ENCODE data around the gene IRGC.

The IRGC gene

GRCh38 chr19:43690890-43691289 is 25.0 kb upstream of the IRGC start:
- Histone ChIP-seq H3K9me3 (ENCODE audit: control insufficient read depth, low read length) (no peaks in the 10 kb centered on the region), H3K4me3 (ENCODE audit: insufficient read depth, low read depth, low read length) (no peak overlapping the region), H3K36me3 (ENCODE audit: control insufficient read depth, insufficient read depth, low read length) (no peaks in the 10 kb centered on the region), H3K27me3 (ENCODE audit: control insufficient read depth, insufficient read depth, low read length, poor library complexity, severe bottlenecking) (no peaks in the 10 kb centered on the region), H3K27ac (ENCODE audit: insufficient read depth, low read depth, low read length, poor library complexity, severe bottlenecking) (no peak overlapping the region), H3K4me1 (ENCODE audit: control insufficient read depth, insufficient read depth, low read length) (peaks cover 11% of the 10 kb centered on the region)
- 92 to 93% methylated on average over 3 of the region's 3 CpGs for WGBS, 2 experiments

GRCh38 chr19:43691755-43692154 is 24.1 kb upstream of the IRGC start:
- Histone ChIP-seq H3K4me3 (ENCODE audit: insufficient read depth, low read depth, low read length) (no peak overlapping the region), H3K36me3 (ENCODE audit: control insufficient read depth, insufficient read depth, low read length) (no peaks in the 10 kb centered on the region), H3K27me3 (ENCODE audit: control insufficient read depth, insufficient read depth, low read length, poor library complexity, severe bottlenecking) (no peaks in the 10 kb centered on the region), H3K9me3 (ENCODE audit: control insufficient read depth, low read length) (no peaks in the 10 kb centered on the region), H3K4me1 (ENCODE audit: control insufficient read depth, insufficient read depth, low read length) (peaks cover 11% of the 10 kb centered on the region), H3K27ac (ENCODE audit: insufficient read depth, low read depth, low read length, poor library complexity, severe bottlenecking) (no peak overlapping the region)
- 91 to 97% methylated on average over 5 of the region's 5 CpGs for WGBS, 2 experiments

GRCh38 chr19:43692385-43692784 is 23.5 kb upstream of the IRGC start:
- H3K36me3 ChIP-seq (ENCODE audit: control insufficient read depth, insufficient read depth, low read length), result no peaks in the 10 kb centered on the region
- H3K9me3 ChIP-seq (ENCODE audit: control insufficient read depth, low read length), result no peaks in the 10 kb centered on the region
- no peak overlapping the region for H3K27ac ChIP-seq (ENCODE audit: insufficient read depth, low read depth, low read length, poor library complexity, severe bottlenecking)
- no peak overlapping the region for H3K4me3 ChIP-seq (ENCODE audit: insufficient read depth, low read depth, low read length)
- peaks cover 11% of the 10 kb centered on the region for H3K4me1 ChIP-seq (ENCODE audit: control insufficient read depth, insufficient read depth, low read length)
- 90 to 95% methylated on average over 1 to 2 of the region's 2 CpGs for WGBS, 2 experiments
- H3K27me3 ChIP-seq (ENCODE audit: control insufficient read depth, insufficient read depth, low read length, poor library complexity, severe bottlenecking), result no peaks in the 10 kb centered on the region

DNA sequence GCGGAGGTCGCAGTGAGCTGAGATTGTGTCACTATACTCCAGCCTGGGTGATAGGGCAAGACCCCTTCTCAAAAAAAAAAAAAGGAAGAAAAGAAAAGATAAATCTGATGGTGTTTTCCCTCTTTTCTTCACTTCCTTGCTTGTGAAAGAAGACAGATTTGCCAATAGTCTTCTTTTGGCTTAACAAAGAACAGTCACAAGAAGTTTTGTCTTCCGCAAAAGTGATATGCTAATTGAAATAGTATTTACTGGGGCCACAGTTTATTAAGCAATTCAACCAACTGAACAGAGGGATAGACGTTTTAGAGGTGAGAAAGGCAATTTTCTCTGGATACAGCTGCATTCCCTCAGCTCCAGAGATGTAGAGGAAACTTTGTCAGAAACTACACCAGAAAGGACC is 23.0 kb upstream of the IRGC start:
- Histone ChIP-seq H3K4me3 (ENCODE audit: insufficient read depth, low read depth, low read length) (no peak overlapping the region), H3K27me3 (ENCODE audit: control insufficient read depth, insufficient read depth, low read length, poor library complexity, severe bottlenecking) (peaks cover 3% of the 10 kb centered on the region), H3K4me1 (ENCODE audit: control insufficient read depth, insufficient read depth, low read length) (peaks cover 6% of the 10 kb centered on the region), H3K9me3 (ENCODE audit: control insufficient read depth, low read length) (no peaks in the 10 kb centered on the region), H3K27ac (ENCODE audit: insufficient read depth, low read depth, low read length, poor library complexity, severe bottlenecking) (no peak overlapping the region), H3K36me3 (ENCODE audit: control insufficient read depth, insufficient read depth, low read length) (no peaks in the 10 kb centered on the region)
- 80 to 93% methylated on average over 4 of the region's 4 CpGs for WGBS, 2 experiments

DNA sequence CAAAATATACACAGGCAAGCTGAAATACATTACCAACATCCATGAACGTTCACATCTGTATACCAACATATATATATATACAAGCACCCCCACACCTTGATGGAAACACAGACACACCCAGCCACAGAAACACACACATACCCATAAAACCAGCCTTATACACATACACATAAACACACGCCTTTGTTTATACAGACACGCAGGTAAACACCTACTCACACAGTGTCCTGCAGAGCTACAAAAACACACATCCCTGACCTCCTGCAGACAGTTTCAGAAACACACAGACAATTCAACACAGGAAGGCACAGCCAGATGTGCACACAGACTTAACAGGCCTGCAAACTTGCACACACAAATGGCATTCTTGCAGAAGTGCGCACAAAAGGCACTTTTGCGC is 21.3 kb upstream of the IRGC start:
- no peak overlapping the region for H3K27ac ChIP-seq (ENCODE audit: insufficient read depth, low read depth, low read length, poor library complexity, severe bottlenecking)
- WGBS, 2 experiments, result 89 to 95% methylated on average over 5 of the region's 5 CpGs
- no peak overlapping the region for H3K4me3 ChIP-seq (ENCODE audit: insufficient read depth, low read depth, low read length)
- no peaks in the 10 kb centered on the region for H3K9me3 ChIP-seq (ENCODE audit: control insufficient read depth, low read length)
- H3K4me1 ChIP-seq (ENCODE audit: control insufficient read depth, insufficient read depth, low read length), result no peaks in the 10 kb centered on the region
- no peaks in the 10 kb centered on the region for H3K36me3 ChIP-seq (ENCODE audit: control insufficient read depth, insufficient read depth, low read length)
- H3K27me3 ChIP-seq (ENCODE audit: control insufficient read depth, insufficient read depth, low read length, poor library complexity, severe bottlenecking), result peaks cover 14% of the 10 kb centered on the region

DNA sequence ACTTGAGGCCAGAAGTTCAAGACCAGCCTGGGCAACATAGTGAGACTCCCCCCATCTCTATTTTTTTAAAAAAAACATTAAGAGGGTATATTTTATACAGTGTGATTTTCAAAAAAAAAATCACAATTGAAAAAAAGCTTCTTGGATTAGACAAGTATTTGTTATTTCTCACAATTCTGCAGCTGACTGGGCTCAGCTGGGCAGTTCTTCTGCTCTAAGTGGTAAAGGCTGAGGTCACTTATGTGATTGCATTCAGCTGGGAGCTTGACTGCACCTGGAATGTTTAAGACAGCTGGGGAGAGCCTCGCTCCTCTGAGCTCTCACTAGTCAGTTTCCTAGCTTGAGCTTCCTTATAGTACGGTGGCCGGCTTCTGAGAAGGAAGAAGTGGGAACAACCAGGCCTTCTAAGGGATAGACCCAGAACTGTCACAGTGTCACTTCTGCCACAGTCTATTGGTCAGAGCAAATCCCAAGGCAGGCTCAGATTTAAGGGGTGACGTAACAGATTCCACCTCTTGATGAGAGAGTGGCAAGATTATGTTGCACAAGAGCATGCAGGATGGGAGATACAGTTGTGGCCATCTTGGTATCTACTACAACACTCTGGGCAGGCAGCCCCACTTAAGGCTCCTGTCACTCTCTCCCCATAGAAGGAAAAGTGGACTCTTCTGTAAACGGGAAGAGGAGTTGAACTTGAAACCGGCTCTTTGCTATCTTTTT is 19.7 kb upstream of the IRGC start:
- no peak overlapping the region for H3K27ac ChIP-seq (ENCODE audit: insufficient read depth, low read depth, low read length, poor library complexity, severe bottlenecking)
- H3K36me3 ChIP-seq (ENCODE audit: control insufficient read depth, insufficient read depth, low read length), result no peaks in the 10 kb centered on the region
- H3K4me1 ChIP-seq (ENCODE audit: control insufficient read depth, insufficient read depth, low read length), result no peaks in the 10 kb centered on the region
- H3K4me3 ChIP-seq (ENCODE audit: insufficient read depth, low read depth, low read length), result no peak overlapping the region
- no peaks in the 10 kb centered on the region for H3K9me3 ChIP-seq (ENCODE audit: control insufficient read depth, low read length)
- WGBS, 2 experiments, result 90% methylated on average over 6 of the region's 6 CpGs
- peaks cover 14% of the 10 kb centered on the region for H3K27me3 ChIP-seq (ENCODE audit: control insufficient read depth, insufficient read depth, low read length, poor library complexity, severe bottlenecking)

DNA sequence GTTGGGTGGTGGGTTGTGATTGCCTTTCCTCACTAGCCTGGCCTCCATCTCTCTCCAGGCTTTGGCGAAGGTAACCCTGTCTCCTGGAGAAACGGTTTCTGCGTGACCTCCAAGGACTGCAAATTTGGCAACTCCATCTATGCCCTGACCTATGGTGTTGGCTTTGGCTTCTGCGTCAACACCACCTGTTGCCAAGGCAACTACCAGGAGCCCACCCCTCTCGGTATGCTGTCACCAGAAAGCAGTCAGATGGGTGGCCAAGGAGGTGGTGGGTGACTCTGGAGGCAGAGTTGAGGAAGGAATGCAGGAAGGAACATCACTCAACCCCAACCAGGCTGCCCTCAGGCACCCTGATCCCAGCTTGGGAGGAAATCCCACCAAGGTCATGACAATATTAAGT is 18.6 kb upstream of the IRGC start:
- Histone ChIP-seq H3K4me3 (ENCODE audit: insufficient read depth, low read depth, low read length) (no peak overlapping the region), H3K9me3 (ENCODE audit: control insufficient read depth, low read length) (no peaks in the 10 kb centered on the region), H3K4me1 (ENCODE audit: control insufficient read depth, insufficient read depth, low read length) (no peaks in the 10 kb centered on the region), H3K27me3 (ENCODE audit: control insufficient read depth, insufficient read depth, low read length, poor library complexity, severe bottlenecking) (peaks cover 14% of the 10 kb centered on the region), H3K36me3 (ENCODE audit: control insufficient read depth, insufficient read depth, low read length) (no peaks in the 10 kb centered on the region), H3K27ac (ENCODE audit: insufficient read depth, low read depth, low read length, poor library complexity, severe bottlenecking) (no peak overlapping the region)
- WGBS, 2 experiments, result 74 to 83% methylated on average over 5 of the region's 5 CpGs

GRCh38 chr19:43699506-43700394 is 16.1 kb upstream of the IRGC start:
- Histone ChIP-seq H3K9me3 (ENCODE audit: control insufficient read depth, low read length) (no peaks in the 10 kb centered on the region), H3K4me3 (ENCODE audit: insufficient read depth, low read depth, low read length) (no peak overlapping the region), H3K27me3 (ENCODE audit: control insufficient read depth, insufficient read depth, low read length, poor library complexity, severe bottlenecking) (peaks cover 14% of the 10 kb centered on the region), H3K27ac (ENCODE audit: insufficient read depth, low read depth, low read length, poor library complexity, severe bottlenecking) (no peak overlapping the region), H3K36me3 (ENCODE audit: control insufficient read depth, insufficient read depth, low read length) (no peaks in the 10 kb centered on the region), H3K4me1 (ENCODE audit: control insufficient read depth, insufficient read depth, low read length) (peaks cover 4% of the 10 kb centered on the region)
- WGBS, 2 experiments, result 28 to 29% methylated on average over 46 of the region's 46 CpGs

DNA sequence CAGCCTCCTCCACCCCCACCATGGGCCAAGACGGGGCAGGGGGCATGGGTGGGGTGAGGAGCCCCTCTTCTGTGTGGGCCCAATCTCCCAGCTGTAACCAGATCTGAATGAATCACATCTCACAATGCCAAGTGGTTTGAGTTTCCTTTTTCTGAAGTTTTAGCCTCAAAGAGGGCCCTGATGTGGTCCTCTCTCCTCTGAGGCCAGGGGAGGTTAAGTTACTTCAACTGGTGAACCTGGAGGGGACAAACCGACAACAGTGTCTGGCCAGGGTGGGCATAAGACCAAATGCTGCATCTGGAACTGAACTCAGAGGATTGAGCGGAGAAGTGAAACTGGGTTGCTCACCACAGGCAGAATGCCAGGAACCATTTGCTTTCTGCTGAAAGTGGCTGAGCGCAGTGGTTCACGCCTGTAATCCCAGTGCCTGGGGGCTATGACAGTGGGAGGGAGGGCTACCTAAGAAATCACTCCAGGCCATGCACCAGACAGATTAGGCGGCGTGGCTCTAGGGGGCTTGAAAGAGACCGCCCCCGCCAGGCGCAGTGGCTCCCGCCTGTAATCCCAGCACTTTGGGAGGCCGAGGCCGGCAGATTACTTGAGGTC is 15.4 kb upstream of the IRGC start:
- Histone ChIP-seq H3K36me3 (ENCODE audit: control insufficient read depth, insufficient read depth, low read length) (no peaks in the 10 kb centered on the region), H3K9me3 (ENCODE audit: control insufficient read depth, low read length) (no peaks in the 10 kb centered on the region), H3K4me1 (ENCODE audit: control insufficient read depth, insufficient read depth, low read length) (peaks cover 4% of the 10 kb centered on the region), H3K4me3 (ENCODE audit: insufficient read depth, low read depth, low read length) (no peak overlapping the region), H3K27ac (ENCODE audit: insufficient read depth, low read depth, low read length, poor library complexity, severe bottlenecking) (no peak overlapping the region), H3K27me3 (ENCODE audit: control insufficient read depth, insufficient read depth, low read length, poor library complexity, severe bottlenecking) (peaks cover 14% of the 10 kb centered on the region)
- WGBS, 2 experiments, result 91 to 92% methylated on average over 13 of the region's 13 CpGs

Data from ectodermal cell (in vitro differentiated cells).